Myocyte (in vitro differentiated cells): ENCODE measurements around the gene WDR72. TPM values are rescaled to one million over a fixed set of nuclear protein-coding genes. Genes with fewer than 3 reads are reported as not detected.
A peak's percentile ranks its signal among the peaks of the same experiment; 100 is the strongest.
"Not testable (repeated sequence)": the region's sequence is repeated elsewhere in the genome, so short reads cannot be mapped to it uniquely, and the experiment has no call there.

Experiments
- DNase-seq: peaks from one replicate; pipeline ENCODE4 v3.0.0-alpha.2; 2012; ENCODE audit warnings: low read depth
- polyA plus RNA-seq: library from polyadenylated mRNA; unstranded; fragments of >200 nt; gene quantifications from one replicate; pipeline ENCODE4 v1.2.1, GENCODE V29; 2012; ENCODE audit warnings: missing spikeins
- total RNA-seq: library from RNA; depleted of rRNA; stranded (reverse); fragments of >200 nt; gene quantifications from 2 replicates; pipeline ENCODE4 v1.2.3, GENCODE V29; 2014

WDR72 gene
- not detected in 2 replicates for total RNA-seq
- not detected for polyA plus RNA-seq

- DNase-seq = no peak
Measured at GRCh38 chr15:53759411-53759931, at the start of gene WDR72. TSS of gene WDR72 (minus strand) at chr15:53759663. CDS start at chr15:53733149, 26,514 bp downstream.

- DNase-seq = peak; percentile 2
Measured at GRCh38 chr15:53808058-53808706, 48.7 kb upstream of the WDR72 start.

GRCh38 chr15:53807501-53807900 lies 48.0 kb upstream of the WDR72 start:
- no peak for DNase-seq

GRCh38 chr15:53802672-53803071 lies 43.2 kb upstream of the WDR72 start:
- no peak for DNase-seq

- no peak for DNase-seq
Measured at GRCh38 chr15:53791581-53791980, 32.1 kb upstream of the WDR72 start.

GRCh38 chr15:53789654-53790375 lies 30.4 kb upstream of the WDR72 start:
- DNase-seq = no peak

GRCh38 chr15:53786401-53786800 lies 26.9 kb upstream of the WDR72 start:
- no peak for DNase-seq

GRCh38 chr15:53785241-53785640 lies 25.8 kb upstream of the WDR72 start:
- DNase-seq = not testable (repeated sequence)

GRCh38 chr15:53762916-53763315 lies 3.5 kb upstream of the WDR72 start:
- no peak for DNase-seq

- DNase-seq = no peak
Measured at GRCh38 chr15:53758412-53758811, 1.1 kb downstream of the WDR72 start.

GRCh38 chr15:53757906-53758305 lies 1.6 kb downstream of the WDR72 start:
- DNase-seq = no peak

GRCh38 chr15:53753813-53754212 lies 5.7 kb downstream of the WDR72 start:
- no peak for DNase-seq

- DNase-seq = no peak
Measured at GRCh38 chr15:53752406-53752805, 7.1 kb downstream of the WDR72 start.

- DNase-seq = no peak
Measured at GRCh38 chr15:53747501-53748068, 11.9 kb downstream of the WDR72 start.

GRCh38 chr15:53746101-53746500 lies 13.4 kb downstream of the WDR72 start:
- no peak for DNase-seq

- DNase-seq = no peak
Measured at GRCh38 chr15:53739651-53740050, 19.8 kb downstream of the WDR72 start.

GRCh38 chr15:53739187-53739586 lies 20.3 kb downstream of the WDR72 start:
- DNase-seq = no peak

- DNase-seq = no peak
Measured at GRCh38 chr15:53721334-53722087, 38.0 kb downstream of the WDR72 start.

- DNase-seq = no peak
Measured at GRCh38 chr15:53716909-53717876, 42.3 kb downstream of the WDR72 start.

GRCh38 chr15:53713218-53713617 lies 46.2 kb downstream of the WDR72 start:
- DNase-seq = no peak
